Measurements from ENCODE around the gene IKBKE. TPM values are rescaled to one million over a fixed set of nuclear protein-coding genes. Genes with fewer than 3 reads are reported as not detected.
A peak's percentile ranks its signal among the peaks of the same experiment; 100 is the strongest.

The IKBKE gene
- total RNA-seq, 1 donor from 2014 or later: 7.5 TPM

GRCh38 chr1:206459703-206460102, 10.6 kb upstream of the IKBKE start:
- no peak overlapping the region for H3K27ac Mint-ChIP-seq (ENCODE audit: unreplicated experiment)
- no peaks in the 10 kb centered on the region for H3K27me3 Mint-ChIP-seq (ENCODE audit: unreplicated experiment)
- no peaks in the 10 kb centered on the region for H3K9me3 Mint-ChIP-seq (ENCODE audit: unreplicated experiment)
- H3K4me3 Mint-ChIP-seq (ENCODE audit: unreplicated experiment): no peak overlapping the region
- peaks cover 24% of the 10 kb centered on the region for H3K36me3 Mint-ChIP-seq (ENCODE audit: unreplicated experiment)
- TF ChIP-seq CTCF (IDR thresholded peaks at IDR 0.05): no peak
- H3K4me1 Mint-ChIP-seq (ENCODE audit: unreplicated experiment): peaks cover 27% of the 10 kb centered on the region
- DNase-seq (ENCODE audit: extremely low spot score, unreplicated experiment): no peak

- no peak for TF ChIP-seq CTCF (IDR thresholded peaks at IDR 0.05)
- Mint-ChIP-seq H3K4me1 (ENCODE audit: unreplicated experiment) (peaks cover 19% of the 10 kb centered on the region), H3K4me3 (ENCODE audit: unreplicated experiment) (no peak overlapping the region), H3K27ac (ENCODE audit: unreplicated experiment) (no peak overlapping the region), H3K27me3 (ENCODE audit: unreplicated experiment) (no peaks in the 10 kb centered on the region), H3K36me3 (ENCODE audit: unreplicated experiment) (peaks cover 20% of the 10 kb centered on the region), H3K9me3 (ENCODE audit: unreplicated experiment) (no peaks in the 10 kb centered on the region)
- DNase-seq (ENCODE audit: extremely low spot score, unreplicated experiment): no peak
Observed at GRCh38 chr1:206460836-206461426, 9.3 kb upstream of the IKBKE start.

- H3K27ac Mint-ChIP-seq (ENCODE audit: unreplicated experiment): no peak overlapping the region
- H3K4me3 Mint-ChIP-seq (ENCODE audit: unreplicated experiment): no peak overlapping the region
- H3K9me3 Mint-ChIP-seq (ENCODE audit: unreplicated experiment): no peaks in the 10 kb centered on the region
- H3K27me3 Mint-ChIP-seq (ENCODE audit: unreplicated experiment): no peaks in the 10 kb centered on the region
- peaks cover 12% of the 10 kb centered on the region for H3K4me1 Mint-ChIP-seq (ENCODE audit: unreplicated experiment)
- DNase-seq (ENCODE audit: extremely low spot score, unreplicated experiment): no peak
- H3K36me3 Mint-ChIP-seq (ENCODE audit: unreplicated experiment): peaks cover 20% of the 10 kb centered on the region
- peak; percentile 83 for TF ChIP-seq CTCF (IDR thresholded peaks at IDR 0.05)
Observed at GRCh38 chr1:206461602-206462455, 8.4 kb upstream of the IKBKE start.

- Mint-ChIP-seq H3K4me1 (ENCODE audit: unreplicated experiment) (peaks cover 4% of the 10 kb centered on the region), H3K4me3 (ENCODE audit: unreplicated experiment) (no peak overlapping the region), H3K36me3 (ENCODE audit: unreplicated experiment) (peaks cover 17% of the 10 kb centered on the region), H3K27me3 (ENCODE audit: unreplicated experiment) (no peaks in the 10 kb centered on the region), H3K27ac (ENCODE audit: unreplicated experiment) (no peak overlapping the region), H3K9me3 (ENCODE audit: unreplicated experiment) (no peaks in the 10 kb centered on the region)
- no peak for TF ChIP-seq CTCF (IDR thresholded peaks at IDR 0.05)
- DNase-seq (ENCODE audit: extremely low spot score, unreplicated experiment): no peak
Observed at GRCh38 chr1:206463137-206463536, 7.1 kb upstream of the IKBKE start.

- Mint-ChIP-seq H3K4me1 (ENCODE audit: unreplicated experiment) (peaks cover 9% of the 10 kb centered on the region), H3K4me3 (ENCODE audit: unreplicated experiment) (no peak overlapping the region), H3K27ac (ENCODE audit: unreplicated experiment) (no peak overlapping the region), H3K27me3 (ENCODE audit: unreplicated experiment) (no peaks in the 10 kb centered on the region), H3K9me3 (ENCODE audit: unreplicated experiment) (no peaks in the 10 kb centered on the region), H3K36me3 (ENCODE audit: unreplicated experiment) (peaks cover 10% of the 10 kb centered on the region)
- DNase-seq (ENCODE audit: extremely low spot score, unreplicated experiment): no peak
- TF ChIP-seq CTCF (IDR thresholded peaks at IDR 0.05): no peak
Observed at GRCh38 chr1:206463911-206464310, 6.4 kb upstream of the IKBKE start.

Data from osteocyte (in vitro differentiated cells).